Adrenal gland (tissue), 5 donors: Measurements from ENCODE around the gene CARD16.

Source experiments
- CTCF ChIP-seq, 6 experiments: fragments of 450-650 bp in 4 of 6; fragments of 200-600 bp in 2 of 6; sonication (generic) in 1 of 6; IDR thresholded peaks; 1 replicate in 5 of 6; 2 replicates in 1 of 6; pipeline versions ENCODE4 v1.5.1 to v1.8.0; 2016 to 2021; ENCODE audit warnings: antibody characterized with exemption in 6 of 6, mild to moderate bottlenecking in 2 of 6, moderate library complexity in 1 of 6
- POLR2A ChIP-seq, 2 donors: fragments of 450-650 bp; IDR thresholded peaks; one replicate each; pipeline ENCODE4 v1.6.1; 2017; ENCODE audit warnings: antibody characterized with exemption in 2 of 2, mild to moderate bottlenecking in 2 of 2, moderate library complexity in 1 of 2
- donor health status: DM: no; HTN: no; CAD: no.

GRCh38 chr11:105054723-105055493 lies 9.8 kb upstream of the CARD16 start:
- TF ChIP-seq CTCF (IDR thresholded peaks at IDR 0.05), result no peak
- TF ChIP-seq POLR2A (IDR thresholded peaks at IDR 0.05), result no peak
